ENCODE results near the gene MARVELD2. TPM values are rescaled to one million over a fixed set of nuclear protein-coding genes. Genes with fewer than 3 reads are reported as not detected.
"Not testable (repeated sequence)": the region's sequence is repeated elsewhere in the genome, so short reads cannot be mapped to it uniquely, and the experiment has no call there.

The MARVELD2 gene
- total and polyA plus RNA-seq, 2 donors (not counting 1 experiment from before 2014, with no cell fraction given): 0.19 to 0.94 TPM

DNA sequence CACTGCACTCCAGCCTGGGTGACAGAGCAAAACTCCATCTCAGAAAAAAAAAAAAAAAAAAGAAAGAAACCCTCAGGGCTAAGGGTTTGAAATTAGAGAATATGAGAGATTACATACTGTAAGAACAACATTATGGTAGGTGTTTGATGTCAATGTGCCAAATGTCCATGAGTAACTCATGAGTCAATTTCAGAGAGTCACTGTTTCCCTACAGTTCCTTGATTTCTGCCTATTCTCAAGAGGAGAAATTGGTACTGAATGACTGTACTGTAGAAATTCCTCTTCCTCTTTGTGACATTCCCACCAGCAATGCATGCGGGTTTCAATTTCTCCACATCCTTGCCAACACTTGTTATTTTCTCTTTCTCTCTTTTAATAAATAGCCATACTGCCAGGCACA lies 35.2 kb downstream of the MARVELD2 start:
- WGBS (ENCODE audit: insufficient coverage): 91% methylated on average over 1 of the region's 1 CpG
- no peaks in the 10 kb centered on the region for H3K9me3 Mint-ChIP-seq (ENCODE audit: insufficient read depth)

DNA sequence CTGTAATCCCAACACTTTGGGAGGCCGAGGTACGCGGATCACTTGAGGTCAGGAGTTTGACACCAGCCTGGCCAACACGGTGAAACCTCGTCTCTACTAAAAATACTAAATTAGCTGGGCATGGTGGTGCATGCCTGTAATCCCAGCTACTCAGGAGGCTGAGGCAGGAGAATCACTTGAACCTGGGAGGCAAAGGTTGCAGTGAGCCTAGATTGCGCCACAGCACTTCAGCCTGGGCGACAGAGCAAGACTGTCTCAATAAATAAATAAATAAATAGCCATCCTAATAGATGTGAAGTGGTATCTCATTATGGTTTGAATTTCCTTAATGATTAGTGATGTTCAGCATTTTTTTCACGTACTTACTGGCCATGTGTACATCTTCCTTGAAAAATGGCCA lies 35.6 kb downstream of the MARVELD2 start:
- H3K4me1 Mint-ChIP-seq; H3K4me1 ChIP-seq (ENCODE audit: control insufficient read depth in 2 of 2, insufficient read depth in 2 of 2, low read length in 2 of 2); H4K20me1 ChIP-seq (ENCODE audit: control insufficient read depth, insufficient read depth, low read length, poor library complexity, severe bottlenecking); H3K4me3 Mint-ChIP-seq; DNase-seq; ATAC-seq (ENCODE audit: low read depth); H3K9ac ChIP-seq (ENCODE audit: low read length); H3K36me3 ChIP-seq (replicated peaks in 1 of 2; ENCODE audit: control extremely low read depth in 1 of 2, control insufficient read depth in 1 of 2, extremely low read depth in 1 of 2, insufficient read depth in 2 of 2, low read length in 1 of 2); intact Hi-C loops (cut with micrococcal nuclease); H3K9me3 ChIP-seq (ENCODE audit: control extremely low read depth in 1 of 3, control insufficient read depth in 2 of 3, insufficient read depth in 1 of 3, low read length in 2 of 3); H2AFZ ChIP-seq (ENCODE audit: insufficient read depth, low read depth, low read length, poor library complexity, severe bottlenecking); H3K9me3 Mint-ChIP-seq (ENCODE audit: insufficient read depth); POLR2A ChIA-PET; H3K27me3 ChIP-seq (replicated peaks in 1 of 4; ENCODE audit: control extremely low read depth in 1 of 4, control insufficient read depth in 3 of 4, insufficient read depth in 4 of 4, low read length in 3 of 4); H3K27ac Mint-ChIP-seq; H3K27me3 Mint-ChIP-seq; H3K4me3 ChIP-seq (ENCODE audit: control extremely low read depth in 1 of 5, extremely low read depth in 1 of 5, insufficient read depth in 1 of 5, low read depth in 2 of 5, low read length in 4 of 5); H3K27ac ChIP-seq (ENCODE audit: low read length in 2 of 2); H3K79me2 ChIP-seq (ENCODE audit: control insufficient read depth, insufficient read depth, low read length); CTCF ChIA-PET; H3K4me2 ChIP-seq (replicated peaks; ENCODE audit: low read depth, low read length, poor library complexity, severe bottlenecking): not testable (repeated sequence)
- WGBS (ENCODE audit: insufficient coverage): 100% methylated on average over 2 of the region's 8 CpGs

More for the DNA sequence above, 35.2 kb downstream of the MARVELD2 start:
- no peaks in the 10 kb centered on the region for H3K9me3 ChIP-seq (ENCODE audit: control extremely low read depth in 1 of 3, control insufficient read depth in 2 of 3, insufficient read depth in 1 of 3, low read length in 2 of 3)
- Mint-ChIP-seq H3K27ac (no peak overlapping the region), H3K4me1 (no peaks in the 10 kb centered on the region), H3K27me3 (no peaks in the 10 kb centered on the region), H3K4me3 (no peak overlapping the region)
- TF ChIP-seq EZH2 (IDR thresholded peaks at IDR 0.05; ENCODE audit: borderline replicate concordance, insufficient read depth, low read depth, low read length, poor library complexity, severe bottlenecking): no peak
- TF ChIP-seq, protein P1, sequence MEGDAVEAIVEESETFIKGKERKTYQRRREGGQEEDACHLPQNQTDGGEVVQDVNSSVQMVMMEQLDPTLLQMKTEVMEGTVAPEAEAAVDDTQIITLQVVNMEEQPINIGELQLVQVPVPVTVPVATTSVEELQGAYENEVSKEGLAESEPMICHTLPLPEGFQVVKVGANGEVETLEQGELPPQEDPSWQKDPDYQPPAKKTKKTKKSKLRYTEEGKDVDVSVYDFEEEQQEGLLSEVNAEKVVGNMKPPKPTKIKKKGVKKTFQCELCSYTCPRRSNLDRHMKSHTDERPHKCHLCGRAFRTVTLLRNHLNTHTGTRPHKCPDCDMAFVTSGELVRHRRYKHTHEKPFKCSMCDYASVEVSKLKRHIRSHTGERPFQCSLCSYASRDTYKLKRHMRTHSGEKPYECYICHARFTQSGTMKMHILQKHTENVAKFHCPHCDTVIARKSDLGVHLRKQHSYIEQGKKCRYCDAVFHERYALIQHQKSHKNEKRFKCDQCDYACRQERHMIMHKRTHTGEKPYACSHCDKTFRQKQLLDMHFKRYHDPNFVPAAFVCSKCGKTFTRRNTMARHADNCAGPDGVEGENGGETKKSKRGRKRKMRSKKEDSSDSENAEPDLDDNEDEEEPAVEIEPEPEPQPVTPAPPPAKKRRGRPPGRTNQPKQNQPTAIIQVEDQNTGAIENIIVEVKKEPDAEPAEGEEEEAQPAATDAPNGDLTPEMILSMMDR (IDR thresholded peaks at IDR 0.05): no peak
- H3K79me2 ChIP-seq (ENCODE audit: control insufficient read depth, insufficient read depth, low read length): no peaks in the 10 kb centered on the region
- no peaks in the 10 kb centered on the region for H3K36me3 ChIP-seq (replicated peaks in 1 of 2; ENCODE audit: control extremely low read depth in 1 of 2, control insufficient read depth in 1 of 2, extremely low read depth in 1 of 2, insufficient read depth in 2 of 2, low read length in 1 of 2)
- no peak overlapping the region for H3K27ac ChIP-seq (ENCODE audit: low read length in 2 of 2)
- intact Hi-C loops (cut with micrococcal nuclease): no loop called here
- no peaks in the 10 kb centered on the region for H4K20me1 ChIP-seq (ENCODE audit: control insufficient read depth, insufficient read depth, low read length, poor library complexity, severe bottlenecking)
- H3K4me1 ChIP-seq (ENCODE audit: control insufficient read depth in 2 of 2, insufficient read depth in 2 of 2, low read length in 2 of 2): no peaks in the 10 kb centered on the region
- ChIA-PET CTCF (no interaction called here), POLR2A (no interaction called here)
- no peak overlapping the region for H2AFZ ChIP-seq (ENCODE audit: insufficient read depth, low read depth, low read length, poor library complexity, severe bottlenecking)
- no peak overlapping the region for H3K4me3 ChIP-seq (ENCODE audit: control extremely low read depth in 1 of 5, extremely low read depth in 1 of 5, insufficient read depth in 1 of 5, low read depth in 2 of 5, low read length in 4 of 5)
- no peak for DNase-seq
- H3K4me2 ChIP-seq (replicated peaks; ENCODE audit: low read depth, low read length, poor library complexity, severe bottlenecking): no peak overlapping the region
- no peak overlapping the region for H3K9ac ChIP-seq (ENCODE audit: low read length)
- no peaks in the 10 kb centered on the region for H3K27me3 ChIP-seq (replicated peaks in 1 of 4; ENCODE audit: control extremely low read depth in 1 of 4, control insufficient read depth in 3 of 4, insufficient read depth in 4 of 4, low read length in 3 of 4)
- no peak for ATAC-seq (ENCODE audit: low read depth)

Data from B cell (primary cell).